Esophagus squamous epithelium (tissue), 4 donors: ENCODE measurements around the gene PRKCE.

ENCODE experiments used
- POLR2A ChIP-seq, 4 donors: fragments of 450-650 bp; IDR thresholded peaks; one replicate each; pipeline ENCODE4 v1.6.1; 2017; ENCODE audit warnings: antibody characterized with exemption in 4 of 4, mild to moderate bottlenecking in 4 of 4, moderate library complexity in 3 of 4
- TF ChIP-seq, protein P1 (sequence below), 6 experiments: fragments of 450-650 bp in 4 of 6; fragments of 200-600 bp in 2 of 6; sonication (generic) in 2 of 6; IDR thresholded peaks; one replicate each; pipeline ENCODE4 v1.5.1; 2016 to 2019; ENCODE audit warnings: antibody characterized with exemption in 6 of 6, mild to moderate bottlenecking in 4 of 6, moderate library complexity in 4 of 6

DNA sequence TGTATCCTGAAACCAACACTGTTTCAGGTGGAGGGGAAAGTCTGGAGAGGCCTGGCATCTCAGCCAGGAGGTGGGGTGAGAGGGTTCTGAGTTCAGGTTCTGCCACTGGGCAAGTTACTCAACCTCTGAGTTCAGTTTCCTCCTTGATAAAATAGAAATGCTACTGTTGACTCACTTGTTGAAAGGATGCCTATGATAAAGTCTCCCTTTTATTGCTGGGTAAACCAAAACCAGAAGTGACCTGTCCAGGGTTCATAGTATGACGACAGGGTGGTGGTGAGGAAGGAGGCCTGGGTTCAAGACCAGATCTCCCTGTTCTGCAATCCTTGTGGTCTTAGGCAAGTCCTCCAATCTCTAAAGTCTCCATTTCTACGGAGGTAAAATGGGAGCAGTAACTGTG is 232.7 kb downstream of the PRKCE start:
- TF ChIP-seq, protein P1, sequence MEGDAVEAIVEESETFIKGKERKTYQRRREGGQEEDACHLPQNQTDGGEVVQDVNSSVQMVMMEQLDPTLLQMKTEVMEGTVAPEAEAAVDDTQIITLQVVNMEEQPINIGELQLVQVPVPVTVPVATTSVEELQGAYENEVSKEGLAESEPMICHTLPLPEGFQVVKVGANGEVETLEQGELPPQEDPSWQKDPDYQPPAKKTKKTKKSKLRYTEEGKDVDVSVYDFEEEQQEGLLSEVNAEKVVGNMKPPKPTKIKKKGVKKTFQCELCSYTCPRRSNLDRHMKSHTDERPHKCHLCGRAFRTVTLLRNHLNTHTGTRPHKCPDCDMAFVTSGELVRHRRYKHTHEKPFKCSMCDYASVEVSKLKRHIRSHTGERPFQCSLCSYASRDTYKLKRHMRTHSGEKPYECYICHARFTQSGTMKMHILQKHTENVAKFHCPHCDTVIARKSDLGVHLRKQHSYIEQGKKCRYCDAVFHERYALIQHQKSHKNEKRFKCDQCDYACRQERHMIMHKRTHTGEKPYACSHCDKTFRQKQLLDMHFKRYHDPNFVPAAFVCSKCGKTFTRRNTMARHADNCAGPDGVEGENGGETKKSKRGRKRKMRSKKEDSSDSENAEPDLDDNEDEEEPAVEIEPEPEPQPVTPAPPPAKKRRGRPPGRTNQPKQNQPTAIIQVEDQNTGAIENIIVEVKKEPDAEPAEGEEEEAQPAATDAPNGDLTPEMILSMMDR (IDR thresholded peaks at IDR 0.05) = no peak
- no peak for TF ChIP-seq POLR2A (IDR thresholded peaks at IDR 0.05)
